Omental fat pad (tissue), 4 donors: ENCODE measurements around the gene NPB. TPM values are rescaled to one million over a fixed set of nuclear protein-coding genes. Genes with fewer than 3 reads are reported as not detected.
A peak's percentile ranks its signal among the peaks of the same experiment; 100 is the strongest.

Source experiments
- ATAC-seq: fragments of 150-250 bp; one replicate; pipeline ENCODE4 v1.9.1; 2016; ENCODE audit warnings: mild to moderate bottlenecking, moderate library complexity; ENCODE audit not compliant: low FRiP score
- DNase-seq: peaks from one replicate; pipeline ENCODE4 v3.0.0-alpha.2; 2019; ENCODE audit warnings: low spot score
- total RNA-seq, 4 donors: library from RNA; depleted of rRNA; stranded (reverse); fragments of >200 nt; gene quantifications; one replicate each; pipeline ENCODE4 v1.1.0, GENCODE V29; 2016
- TF ChIP-seq, protein P1 (sequence below), 3 donors: fragments of 450-650 bp; IDR thresholded peaks; one replicate each; pipeline ENCODE4 v1.5.1; 2016 to 2017; ENCODE audit warnings: antibody characterized with exemption in 3 of 3, mild to moderate bottlenecking in 3 of 3, moderate library complexity in 2 of 3

Gene NPB
- total RNA-seq, 4 donors from 2014 or later: 1.4 TPM; not detected in 3

DNA sequence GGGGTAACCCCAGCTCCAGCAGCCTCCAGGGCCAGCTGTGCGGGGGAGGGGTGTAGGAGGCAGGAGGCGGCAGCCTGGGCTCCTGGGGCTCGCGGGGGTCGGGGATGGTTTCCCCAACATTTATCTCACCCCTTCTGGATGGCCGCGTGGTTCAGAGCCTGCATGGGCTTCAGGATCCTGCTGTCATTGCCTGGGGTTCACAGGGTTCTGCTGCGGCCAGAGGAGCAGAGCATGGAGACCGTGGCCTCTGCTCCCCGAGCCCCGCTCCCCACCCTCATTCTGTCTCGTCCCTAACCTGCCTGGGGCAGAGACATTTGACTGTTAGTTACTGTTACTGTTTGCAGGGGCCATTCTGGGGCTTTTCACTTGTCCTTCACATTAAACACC is 40.1 kb downstream of the NPB start:
- no peak for DNase-seq
- ATAC-seq: no peak
- TF ChIP-seq, protein P1, sequence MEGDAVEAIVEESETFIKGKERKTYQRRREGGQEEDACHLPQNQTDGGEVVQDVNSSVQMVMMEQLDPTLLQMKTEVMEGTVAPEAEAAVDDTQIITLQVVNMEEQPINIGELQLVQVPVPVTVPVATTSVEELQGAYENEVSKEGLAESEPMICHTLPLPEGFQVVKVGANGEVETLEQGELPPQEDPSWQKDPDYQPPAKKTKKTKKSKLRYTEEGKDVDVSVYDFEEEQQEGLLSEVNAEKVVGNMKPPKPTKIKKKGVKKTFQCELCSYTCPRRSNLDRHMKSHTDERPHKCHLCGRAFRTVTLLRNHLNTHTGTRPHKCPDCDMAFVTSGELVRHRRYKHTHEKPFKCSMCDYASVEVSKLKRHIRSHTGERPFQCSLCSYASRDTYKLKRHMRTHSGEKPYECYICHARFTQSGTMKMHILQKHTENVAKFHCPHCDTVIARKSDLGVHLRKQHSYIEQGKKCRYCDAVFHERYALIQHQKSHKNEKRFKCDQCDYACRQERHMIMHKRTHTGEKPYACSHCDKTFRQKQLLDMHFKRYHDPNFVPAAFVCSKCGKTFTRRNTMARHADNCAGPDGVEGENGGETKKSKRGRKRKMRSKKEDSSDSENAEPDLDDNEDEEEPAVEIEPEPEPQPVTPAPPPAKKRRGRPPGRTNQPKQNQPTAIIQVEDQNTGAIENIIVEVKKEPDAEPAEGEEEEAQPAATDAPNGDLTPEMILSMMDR (IDR thresholded peaks at IDR 0.05): no peak

DNA sequence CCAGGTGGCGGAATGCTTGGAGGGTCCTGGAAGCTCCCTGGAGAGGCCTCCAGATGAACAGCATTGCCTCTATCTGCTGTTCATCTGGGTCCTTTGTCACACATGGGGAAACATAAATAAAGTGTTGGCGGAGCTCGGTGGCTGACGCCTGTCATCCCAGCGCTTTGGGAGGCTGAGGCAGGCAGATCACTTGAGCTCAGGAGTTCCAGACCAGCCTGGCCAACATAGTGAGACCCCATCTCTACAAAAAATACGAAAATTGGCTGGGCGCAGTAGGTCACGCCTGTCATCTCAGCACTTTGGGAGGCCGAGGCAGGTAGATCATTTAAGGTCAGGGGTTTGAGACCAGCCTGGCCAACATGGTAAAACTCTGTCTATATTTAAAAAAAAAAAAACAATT is 42.8 kb downstream of the NPB start:
- TF ChIP-seq, protein P1 (IDR thresholded peaks at IDR 0.05): no peak
- DNase-seq: no peak
- ATAC-seq: no peak

DNA sequence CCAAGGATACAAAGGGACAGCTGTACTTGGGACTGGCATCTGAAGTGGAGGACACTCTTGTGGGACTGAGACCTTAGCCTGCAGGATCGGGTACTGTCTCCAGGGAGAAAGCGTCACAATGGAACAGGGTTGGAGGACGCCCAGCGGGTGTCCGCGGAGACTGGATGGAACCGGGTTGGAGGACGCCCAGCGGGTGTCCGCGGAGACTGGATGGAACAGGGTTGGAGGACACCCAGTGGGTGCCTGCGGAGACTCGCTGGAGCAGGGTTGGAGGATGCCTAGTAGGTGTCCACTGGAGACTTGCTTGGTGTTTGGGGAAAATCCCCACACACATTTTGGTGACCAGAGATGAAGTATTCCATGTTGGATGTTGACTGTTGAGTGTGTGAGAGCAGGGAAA is 45.2 kb downstream of the NPB start, which contains the start of gene MYADML2:
Gene MYADML2 (minus strand): TSS at position 45 of the 400 bp plus-strand sequence. CDS start 5,492 bp downstream, outside the sequence.
- TF ChIP-seq, protein P1 (IDR thresholded peaks at IDR 0.05): no peak
- no peak for ATAC-seq
- DNase-seq: no peak

DNA sequence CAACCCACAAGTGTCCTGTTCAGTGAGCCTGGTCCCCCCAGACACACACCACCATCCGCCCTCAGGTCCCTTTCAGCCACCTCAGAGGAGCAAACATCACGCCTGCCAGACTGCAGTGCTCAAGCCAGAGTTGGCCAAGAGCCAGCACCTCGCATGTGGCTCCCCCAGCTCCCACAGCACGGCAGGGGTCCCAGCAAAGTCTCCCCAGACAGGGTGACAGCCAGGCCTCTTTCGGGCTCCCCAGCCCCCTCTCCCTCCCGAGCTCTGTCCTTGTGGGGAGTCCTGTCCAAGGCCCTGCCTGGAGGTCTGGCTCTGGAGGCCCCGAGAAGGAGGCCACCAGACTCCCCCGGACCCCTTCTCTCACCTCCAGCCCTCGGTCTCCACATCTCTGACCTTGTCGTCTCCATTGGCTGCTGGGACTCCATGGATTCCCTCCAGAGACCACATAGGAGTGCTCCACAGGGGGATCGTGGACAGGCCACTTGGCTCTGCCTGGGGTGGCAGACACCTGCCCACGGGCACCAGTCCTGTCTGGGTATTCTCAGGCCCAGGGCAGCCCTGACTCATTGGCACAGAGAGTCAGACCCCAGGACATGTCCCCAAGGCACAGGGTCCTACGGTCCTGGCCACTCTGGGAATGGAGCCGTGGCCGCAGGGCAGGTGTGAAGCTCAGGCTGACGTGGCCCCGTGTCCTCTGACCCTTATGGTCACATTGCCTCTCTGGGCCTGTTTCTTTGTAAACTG is 46.8 kb downstream of the NPB start:
- no peak for DNase-seq
- TF ChIP-seq, protein P1 (IDR thresholded peaks at IDR 0.05): no peak
- ATAC-seq: peak; percentile 22

DNA sequence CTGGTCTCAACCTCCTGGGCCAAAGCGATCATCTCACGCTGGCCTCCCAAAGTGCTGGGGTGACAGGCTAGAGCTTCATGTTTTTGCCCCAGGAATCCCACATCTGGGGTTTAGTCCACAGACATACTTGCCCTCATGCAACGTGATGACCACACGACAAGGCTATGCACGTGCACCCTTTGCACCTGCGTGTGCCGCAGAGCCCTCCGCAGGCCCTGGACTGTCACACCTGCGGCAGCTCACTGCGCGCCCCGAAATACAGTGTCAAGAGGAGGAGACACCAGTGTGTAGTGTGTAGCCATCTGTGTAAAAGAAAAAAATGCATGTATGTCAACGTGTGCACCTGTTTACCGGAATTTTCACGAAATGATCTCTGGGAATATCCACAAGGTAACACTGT is 48.5 kb downstream of the NPB start:
- DNase-seq: no peak
- TF ChIP-seq, protein P1 (IDR thresholded peaks at IDR 0.05): no peak
- ATAC-seq: no peak

DNA sequence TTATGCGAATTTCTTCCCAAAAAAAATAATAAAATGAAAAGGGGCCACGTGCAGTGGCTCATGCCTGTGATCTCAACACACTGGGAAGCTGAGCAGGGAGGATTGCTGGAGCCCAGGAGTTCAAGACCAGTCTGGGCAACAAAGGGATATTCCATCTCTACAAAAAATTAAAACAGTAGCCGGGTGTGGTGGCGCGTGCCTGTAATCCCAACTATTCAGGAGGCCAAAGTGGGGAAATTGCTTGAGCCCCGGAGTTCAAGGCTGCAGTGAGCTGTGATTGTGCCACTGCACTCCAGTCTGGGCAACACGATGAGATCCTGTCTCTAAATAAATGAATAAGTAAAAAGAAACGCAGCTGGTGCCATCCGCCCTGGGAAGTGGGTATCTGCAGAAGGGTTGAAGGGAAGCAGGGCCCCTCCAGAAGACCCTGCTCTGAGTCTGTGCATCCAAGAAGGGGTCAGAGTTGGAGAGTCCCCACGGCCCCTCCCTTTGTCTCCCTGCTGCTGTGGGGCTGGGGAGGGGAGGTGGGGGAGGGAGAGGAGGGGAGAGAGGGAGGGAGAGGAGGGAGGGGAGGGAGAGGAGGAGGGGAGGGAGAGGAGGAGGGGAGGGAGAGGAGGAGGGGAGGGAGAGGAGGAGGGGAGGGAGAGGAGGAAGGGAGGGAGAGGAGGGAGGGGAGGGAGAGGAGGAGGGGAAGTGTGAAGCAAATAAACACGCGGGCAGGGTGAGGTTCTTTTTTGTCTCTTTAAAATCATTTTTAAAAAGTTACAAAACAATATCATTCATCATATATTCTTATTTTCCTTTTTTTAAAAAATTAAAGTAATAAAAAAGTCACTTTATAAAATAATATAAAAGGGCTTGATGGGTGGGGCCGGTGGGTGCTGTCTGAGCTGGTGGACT is 50.0 kb downstream of the NPB start:
- DNase-seq: no peak
- TF ChIP-seq, protein P1 (IDR thresholded peaks at IDR 0.05): no peak

More for the DNA sequence above, 50.0 kb downstream of the NPB start:
- no peak for ATAC-seq

Other genes starting within 250 kb of the NPB start
- gene PDE6G, start 245.7 kb upstream of the NPB start, total RNA-seq: 1 to 10 TPM in 1 of 4 donors, not detected in 3; 2.9 TPM
- 10 to 100 TPM; 18.4 to 26.5 (median 21.6) TPM for gene OXLD1, start 235.6 kb upstream of the NPB start, total RNA-seq
- 10 to 100 TPM in 1 of 4 donors, 1 to 10 TPM in 3; 6.8 to 15.6 (median 9.4) TPM for gene CCDC137, start 235.5 kb upstream of the NPB start, total RNA-seq
- gene ARL16, start 218.4 kb upstream of the NPB start, total RNA-seq: 10 to 100 TPM; 18.8 to 28.8 (median 26.9) TPM
- 100 to 1,000 TPM in 1 of 4 donors, 10 to 100 TPM in 3; 54.0 to 117 (median 66.9) TPM for gene HGS, start 218.2 kb upstream of the NPB start, total RNA-seq
- 10 to 100 TPM; 31.4 to 55.8 (median 49.2) TPM for gene MRPL12, start 198.9 kb upstream of the NPB start, total RNA-seq
- gene SLC25A10, start 190.0 kb upstream of the NPB start, total RNA-seq: 10 to 100 TPM; 11.4 to 22.4 (median 14.0) TPM
- not detected for gene GCGR, start 98.1 kb upstream of the NPB start, total RNA-seq
- 10 to 100 TPM; 49.6 to 78.5 (median 57.2) TPM for gene MCRIP1, start 68.9 kb upstream of the NPB start, total RNA-seq
- gene PPP1R27, start 67.2 kb upstream of the NPB start, total RNA-seq: under 1 TPM in 1 of 4 donors, not detected in 3; 0.65 TPM
- 100 to 1,000 TPM; 366 to 725 (median 608) TPM for gene P4HB, start 41.7 kb upstream of the NPB start, total RNA-seq
- gene ARHGDIA, start 30.9 kb upstream of the NPB start, total RNA-seq: 100 to 1,000 TPM; 125 to 250 (median 161) TPM
- gene ALYREF, start 10.7 kb upstream of the NPB start, total RNA-seq: 10 to 100 TPM; 31.5 to 80.7 (median 41.6) TPM
- 100 to 1,000 TPM in 3 of 4 donors, 10 to 100 TPM in 1; 82.3 to 152 (median 114) TPM for gene ANAPC11, start 10.5 kb upstream of the NPB start, total RNA-seq
- gene PCYT2, start 9.2 kb downstream of the NPB start, total RNA-seq: 10 to 100 TPM; 36.5 to 64.7 (median 45.5) TPM
- gene SIRT7, start 15.9 kb downstream of the NPB start, total RNA-seq: 10 to 100 TPM; 15.4 to 25.7 (median 20.2) TPM
- 10 to 100 TPM; 22.2 to 31.5 (median 25.6) TPM for gene MAFG, start 25.5 kb downstream of the NPB start, total RNA-seq
- 10 to 100 TPM in 2 of 4 donors, 1 to 10 TPM in 2; 4.8 to 13.9 (median 10.8) TPM for gene PYCR1, start 35.1 kb downstream of the NPB start, total RNA-seq
- gene MYADML2, start 45.0 kb downstream of the NPB start, total RNA-seq: not detected
- not detected for gene NOTUM, start 58.9 kb downstream of the NPB start, total RNA-seq
- gene ASPSCR1, start 75.4 kb downstream of the NPB start, total RNA-seq: 10 to 100 TPM; 12.6 to 24.3 (median 15.1) TPM
- gene CENPX, start 120.6 kb downstream of the NPB start, total RNA-seq: 10 to 100 TPM; 41.1 to 77.2 (median 59.8) TPM
- gene LRRC45, start 121.1 kb downstream of the NPB start, total RNA-seq: 10 to 100 TPM in 1 of 4 donors, 1 to 10 TPM in 3; 4.7 to 12.3 (median 5.6) TPM
- 10 to 100 TPM in 3 of 4 donors, 1 to 10 TPM in 1; 7.9 to 25.1 (median 12.0) TPM for gene RAC3, start 129.4 kb downstream of the NPB start, total RNA-seq
- gene DCXR, start 135.5 kb downstream of the NPB start, total RNA-seq: 100 to 1,000 TPM; 190 to 327 (median 225) TPM
- 10 to 100 TPM; 20.2 to 51.3 (median 32.0) TPM for gene RFNG, start 149.6 kb downstream of the NPB start, total RNA-seq
- 10 to 100 TPM; 67.3 to 86.8 (median 81.4) TPM for gene GPS1, start 149.7 kb downstream of the NPB start, total RNA-seq
- gene DUS1L, start 163.6 kb downstream of the NPB start, total RNA-seq: 10 to 100 TPM; 58.1 to 90.3 (median 85.7) TPM
- 1,000 to 10,000 TPM in 1 of 4 donors, 100 to 1,000 TPM in 3; 313 to 1,522 (median 467) TPM for gene FASN, start 196.0 kb downstream of the NPB start, total RNA-seq